WTC11 (cell line): ENCODE measurements around the gene LSM12. TPM values are rescaled to one million over a fixed set of nuclear protein-coding genes. Genes with fewer than 3 reads are reported as not detected.
A peak's percentile ranks its signal among the peaks of the same experiment; 100 is the strongest.

Experiments
- ATAC-seq: fragments of 200-7000 bp; cut with Tn5 transposase; 2 replicates; pipeline ENCODE4 v1.10.0; 2021; ENCODE audit warnings: mild to moderate bottlenecking, moderate library complexity
- CTCF ChIA-PET: fragments of 300-600 bp; sonication (Branson Sonifier 250); formaldehyde crosslinking; loops from one replicate; lab custom pipeline; 2021; ENCODE audit warnings: antibody characterized with exemption; lab: Charles Lee
- POLR2A ChIA-PET: fragments of 350-600 bp; sonication (Branson Sonifier 250); formaldehyde crosslinking; loops from one replicate; lab custom pipeline; 2021; ENCODE audit warnings: antibody characterized with exemption; lab: Charles Lee
- DNase-seq: peaks from one replicate; pipeline ENCODE4 v3.0.0; 2021; ENCODE audit warnings: low spot score
- H3K27ac Mint-ChIP-seq: 2 replicates; pipeline ENCODE4 v1.8.0; 2021; ENCODE audit warnings: mixed read lengths
- H3K27me3 Mint-ChIP-seq: 2 replicates; pipeline ENCODE4 v1.8.0; 2021; ENCODE audit warnings: low read depth, mild to moderate bottlenecking, moderate library complexity, mixed read lengths
- H3K36me3 Mint-ChIP-seq: 2 replicates; pipeline ENCODE4 v1.8.0; 2021; ENCODE audit warnings: mixed read lengths
- H3K4me1 Mint-ChIP-seq: 2 replicates; pipeline ENCODE4 v1.8.0; 2022; ENCODE audit warnings: mixed read lengths
- H3K4me3 Mint-ChIP-seq: 2 replicates; pipeline ENCODE4 v1.8.0; 2021; ENCODE audit warnings: mild to moderate bottlenecking, moderate library complexity, mixed read lengths
- H3K9me3 Mint-ChIP-seq: 2 replicates; pipeline ENCODE4 v1.8.0; 2021; ENCODE audit warnings: mixed read lengths
- ATF3 ChIP-seq: sonication (generic); formaldehyde crosslinking; conservative IDR thresholded peaks from 2 replicates; pipeline ENCODE4 v1.8.1; 2022; ENCODE audit warnings: mild to moderate bottlenecking, missing genetic modification reagents
- CTCF ChIP-seq: fragments of 200-600 bp; IDR thresholded peaks from 2 replicates; pipeline ENCODE4 v1.8.0; 2022; ENCODE audit warnings: antibody characterized with exemption
- E2F5 ChIP-seq: sonication (generic); formaldehyde crosslinking; IDR thresholded peaks from 2 replicates; pipeline ENCODE4 v1.8.1; 2022; ENCODE audit warnings: mild to moderate bottlenecking, moderate library complexity, missing genetic modification reagents
- ERG ChIP-seq: fragments of 250-450 bp; sonication (Bioruptor Pico); IDR thresholded peaks from 2 replicates; pipeline ENCODE4 v1.8.0; 2021; ENCODE audit warnings: mild to moderate bottlenecking
- GTF2I ChIP-seq: fragments of 250-450 bp; sonication (Bioruptor Pico); conservative IDR thresholded peaks from 2 replicates; pipeline ENCODE4 v1.4.0; 2021; ENCODE audit warnings: mild to moderate bottlenecking
- HMGA2 ChIP-seq: fragments of 250-450 bp; sonication (Bioruptor Pico); IDR thresholded peaks from 2 replicates; pipeline ENCODE4 v1.4.0; 2021; ENCODE audit warnings: mild to moderate bottlenecking, moderate library complexity
- HMGXB4 ChIP-seq: sonication (generic); formaldehyde crosslinking; IDR thresholded peaks from 2 replicates; pipeline ENCODE4 v1.8.1; 2023; ENCODE audit warnings: mild to moderate bottlenecking, moderate library complexity, missing genetic modification reagents
- IRF1 ChIP-seq: sonication (generic); formaldehyde crosslinking; IDR thresholded peaks from 2 replicates; pipeline ENCODE4 v1.8.0; 2023; ENCODE audit warnings: missing genetic modification reagents
- MLX ChIP-seq: sonication (generic); formaldehyde crosslinking; IDR thresholded peaks from 2 replicates; pipeline ENCODE4 v1.8.1; 2023; ENCODE audit warnings: mild to moderate bottlenecking, missing genetic modification reagents, moderate library complexity
- NFE2L1 ChIP-seq: sonication (generic); formaldehyde crosslinking; IDR thresholded peaks from 2 replicates; pipeline ENCODE4 v1.8.1; 2023; ENCODE audit warnings: missing genetic modification reagents
- PREB ChIP-seq: sonication (generic); formaldehyde crosslinking; IDR thresholded peaks from 2 replicates; pipeline ENCODE4 v1.8.1; 2022; ENCODE audit warnings: mild to moderate bottlenecking, missing genetic modification reagents, moderate library complexity, borderline replicate concordance
- RORB ChIP-seq: fragments of 250-450 bp; sonication (Bioruptor Pico); IDR thresholded peaks from 2 replicates; pipeline ENCODE4 v1.9.0; 2021; ENCODE audit warnings: mild to moderate bottlenecking
- SP1 ChIP-seq: sonication (generic); formaldehyde crosslinking; conservative IDR thresholded peaks from 2 replicates; pipeline ENCODE4 v1.8.1; 2022; ENCODE audit warnings: missing genetic modification reagents
- TEAD1 ChIP-seq: sonication (generic); formaldehyde crosslinking; IDR thresholded peaks from 2 replicates; pipeline ENCODE4 v1.8.0; 2022; ENCODE audit warnings: mild to moderate bottlenecking, missing genetic modification reagents
- ZNF138 ChIP-seq: sonication (generic); formaldehyde crosslinking; conservative IDR thresholded peaks from 2 replicates; pipeline ENCODE4 v1.8.1; 2022; ENCODE audit warnings: mild to moderate bottlenecking, moderate library complexity, missing genetic modification reagents
- ZNF317 ChIP-seq: sonication (generic); formaldehyde crosslinking; IDR thresholded peaks from 2 replicates; pipeline ENCODE4 v1.8.1; 2023; ENCODE audit warnings: low read depth, mild to moderate bottlenecking, moderate library complexity, missing genetic modification reagents, borderline replicate concordance
- ZNF425 ChIP-seq: fragments of 250-450 bp; sonication (Bioruptor Pico); conservative IDR thresholded peaks from 2 replicates; pipeline ENCODE4 v1.9.0; 2021; ENCODE audit warnings: mild to moderate bottlenecking
- total RNA-seq: library from RNA; stranded (reverse); gene quantifications from 3 replicates; pipeline ENCODE4 v1.2.3, GENCODE V29; 2021

Gene LSM12
- total RNA-seq, 1 experiment from 2014 or later = 102 TPM

- TF ChIP-seq HMGA2 (CRISPR knock-in tag) = no peak
- TF ChIP-seq ZNF317 (CRISPR knock-in tag) = no peak
- no peak for TF ChIP-seq HMGXB4 (CRISPR knock-in tag)
- no peak for TF ChIP-seq ZNF425 (CRISPR knock-in tag)
- no peak for TF ChIP-seq MLX (CRISPR knock-in tag)
- TF ChIP-seq, all 79 proteins: peak for 0
Observed at GRCh38 chr17:44076716-44077594, 10.5 kb upstream of the LSM12 start (continued).

- DNase-seq (no peak), ATAC-seq (no peak)
- H3K27ac Mint-ChIP-seq = peak overlapping the region; percentile 82
- H3K9me3 Mint-ChIP-seq = no peaks in the 10 kb centered on the region
- TF ChIP-seq SP1 (no peak), TEAD1 (no peak), NFE2L1 (no peak), ATF3 (CRISPR knock-in tag) (no peak), CTCF (no peak), ZNF138 (CRISPR knock-in tag) (no peak)
- peaks cover 32% of the 10 kb centered on the region for H3K36me3 Mint-ChIP-seq
- no peak overlapping the region for H3K4me3 Mint-ChIP-seq
- H3K27me3 Mint-ChIP-seq = no peaks in the 10 kb centered on the region
- H3K4me1 Mint-ChIP-seq = peaks cover 16% of the 10 kb centered on the region
- ChIA-PET POLR2A (no interaction called here), CTCF (interaction anchor here (2.1 kb wide), 1 partner anchor 40 kb away, joined by 6 read pairs; no protein-coding TSS in a partner anchor)
Observed at GRCh38 chr17:44075598-44076293, 9.3 kb upstream of the LSM12 start.

GRCh38 chr17:44074911-44075285 lies 8.4 kb upstream of the LSM12 start:
- H3K9me3 Mint-ChIP-seq = no peaks in the 10 kb centered on the region
- peaks cover 19% of the 10 kb centered on the region for H3K4me1 Mint-ChIP-seq
- no peak overlapping the region for H3K4me3 Mint-ChIP-seq
- DNase-seq (no peak), ATAC-seq (no peak)
- no peaks in the 10 kb centered on the region for H3K27me3 Mint-ChIP-seq
- POLR2A ChIA-PET = no interaction called here
- H3K27ac Mint-ChIP-seq = no peak overlapping the region
- CTCF ChIA-PET = interaction anchor here (0.7 to 2.1 kb wide), 8 partner anchors 8 to 111 kb away, joined by 3 to 6 read pairs (median 4); no protein-coding TSS in a partner anchor
- peaks cover 31% of the 10 kb centered on the region for H3K36me3 Mint-ChIP-seq
- TF ChIP-seq IRF1 (CRISPR knock-in tag) = no peak
- no peak for TF ChIP-seq GTF2I
- TF ChIP-seq E2F5 (CRISPR knock-in tag) = no peak
- no peak for TF ChIP-seq RORB
- TF ChIP-seq ERG (CRISPR knock-in tag) = no peak
- no peak for TF ChIP-seq PREB (CRISPR knock-in tag)
